Measurements from ENCODE around the gene H2AZ2.

Gene H2AZ2

GRCh38 chr7:44796034-44796503 lies 51.8 kb downstream of the H2AZ2 start:
- TF ChIP-seq ESRRG (CRISPR knock-in tag; IDR thresholded peaks at IDR 0.05) (peak; percentile 99), PPARA (CRISPR knock-in tag; IDR thresholded peaks at IDR 0.05; ENCODE audit: borderline replicate concordance) (no peak), CSRNP3 (CRISPR knock-in tag; IDR thresholded peaks at IDR 0.05) (peak; percentile 74; the same call in 1 of the 2 replicates), POU6F1 (CRISPR knock-in tag; IDR thresholded peaks at IDR 0.05; ENCODE audit: borderline replicate concordance, low read depth) (0 out of 2 replicates have a peak, but pooled peaks have one; percentile 34), CSDC2 (CRISPR knock-in tag; IDR thresholded peaks at IDR 0.05) (peak; percentile 60; the same call in 1 of the 2 replicates), ZFP3 (CRISPR knock-in tag; IDR thresholded peaks at IDR 0.05) (peak; percentile 20; the same call in 1 of the 2 replicates), TSHZ2 (CRISPR knock-in tag; IDR thresholded peaks at IDR 0.05) (peak; percentile 78), ZNF565 (CRISPR knock-in tag; conservative IDR thresholded peaks at IDR 0.05; ENCODE audit: low read depth) (no peak), GLIS3 (CRISPR knock-in tag; IDR thresholded peaks at IDR 0.05) (peak; percentile 85; the same call in 1 of the 2 replicates)
- ATAC-seq: peak; percentile 52

- no peak for TF ChIP-seq POU6F1 (CRISPR knock-in tag; IDR thresholded peaks at IDR 0.05; ENCODE audit: borderline replicate concordance, low read depth)
- ATAC-seq: no peak
Measured at GRCh38 chr7:44794331-44794730, 53.6 kb downstream of the H2AZ2 start.

- no peak for ATAC-seq
- no peak for TF ChIP-seq CSRNP3 (CRISPR knock-in tag; IDR thresholded peaks at IDR 0.05)
Measured at GRCh38 chr7:44793919-44794318, 54.0 kb downstream of the H2AZ2 start.

GRCh38 chr7:44791278-44792219 lies 56.3 kb downstream of the H2AZ2 start:
- ATAC-seq: peak; percentile 11; the same call in 1 of the 3 replicates
- TF ChIP-seq ZNF70 (CRISPR knock-in tag; IDR thresholded peaks at IDR 0.05) (no peak), POU6F1 (CRISPR knock-in tag; IDR thresholded peaks at IDR 0.05; ENCODE audit: borderline replicate concordance, low read depth) (no peak), CSRNP3 (CRISPR knock-in tag; IDR thresholded peaks at IDR 0.05) (no peak), BACH2 (CRISPR knock-in tag; IDR thresholded peaks at IDR 0.05; ENCODE audit: borderline replicate concordance) (no peak), OSR1 (CRISPR knock-in tag; IDR thresholded peaks at IDR 0.05) (no peak), RARB (CRISPR knock-in tag; IDR thresholded peaks at IDR 0.05) (no peak), ISL1 (CRISPR knock-in tag; IDR thresholded peaks at IDR 0.05) (no peak), PATZ1 (CRISPR knock-in tag; IDR thresholded peaks at IDR 0.05; ENCODE audit: borderline replicate concordance) (no peak)
